ENCODE measurements around the gene RTKN2.

Gene RTKN2

GRCh38 chr10:62183442-62183841 is 85.2 kb downstream of the RTKN2 start:
- no peak overlapping the region for H3K4me3 ChIP-seq (ENCODE audit: control insufficient read depth, low read depth, low read length)
- DNase-seq (ENCODE audit: low read depth), result no peak
- no peak for TF ChIP-seq CTCF (IDR thresholded peaks at IDR 0.05; ENCODE audit: control insufficient read depth, insufficient read depth, low read depth, low read length, missing control alignments)

GRCh38 chr10:62182595-62182994 is 86.0 kb downstream of the RTKN2 start:
- DNase-seq (ENCODE audit: low read depth), result no peak
- no peak for TF ChIP-seq CTCF (IDR thresholded peaks at IDR 0.05; ENCODE audit: control insufficient read depth, insufficient read depth, low read depth, low read length, missing control alignments)
- H3K4me3 ChIP-seq (ENCODE audit: control insufficient read depth, low read depth, low read length), result no peak overlapping the region

GRCh38 chr10:62182171-62182570 is 86.5 kb downstream of the RTKN2 start:
- H3K4me3 ChIP-seq (ENCODE audit: control insufficient read depth, low read depth, low read length), result no peak overlapping the region
- TF ChIP-seq CTCF (IDR thresholded peaks at IDR 0.05; ENCODE audit: control insufficient read depth, insufficient read depth, low read depth, low read length, missing control alignments), result no peak
- no peak for DNase-seq (ENCODE audit: low read depth)

- DNase-seq (ENCODE audit: low read depth), result no peak
- no peak for TF ChIP-seq CTCF (IDR thresholded peaks at IDR 0.05; ENCODE audit: control insufficient read depth, insufficient read depth, low read depth, low read length, missing control alignments)
- no peak overlapping the region for H3K4me3 ChIP-seq (ENCODE audit: control insufficient read depth, low read depth, low read length)
These were observed 88.0 kb downstream of the RTKN2 start for GRCh38 chr10:62180677-62181076.

GRCh38 chr10:62178568-62178967 is 90.1 kb downstream of the RTKN2 start:
- no peak for TF ChIP-seq CTCF (IDR thresholded peaks at IDR 0.05; ENCODE audit: control insufficient read depth, insufficient read depth, low read depth, low read length, missing control alignments)
- H3K4me3 ChIP-seq (ENCODE audit: control insufficient read depth, low read depth, low read length), result no peak overlapping the region
- no peak for DNase-seq (ENCODE audit: low read depth)

- TF ChIP-seq CTCF (IDR thresholded peaks at IDR 0.05; ENCODE audit: control insufficient read depth, insufficient read depth, low read depth, low read length, missing control alignments), result no peak
- DNase-seq (ENCODE audit: low read depth), result no peak
- H3K4me3 ChIP-seq (ENCODE audit: control insufficient read depth, low read depth, low read length), result no peak overlapping the region
These were observed 91.5 kb downstream of the RTKN2 start for GRCh38 chr10:62177111-62177510.

- no peak for TF ChIP-seq CTCF (IDR thresholded peaks at IDR 0.05; ENCODE audit: control insufficient read depth, insufficient read depth, low read depth, low read length, missing control alignments)
- H3K4me3 ChIP-seq (ENCODE audit: control insufficient read depth, low read depth, low read length), result no peak overlapping the region
- DNase-seq (ENCODE audit: low read depth), result no peak
These were observed 93.4 kb downstream of the RTKN2 start for GRCh38 chr10:62175251-62175650.
